Kidney tubule cell (primary cell): Measurements from ENCODE around the gene RUNX2.
A peak's percentile ranks its signal among the peaks of the same experiment; 100 is the strongest.

Source experiments
- DNase-seq: peaks from one replicate; pipeline ENCODE4 v3.0.0-alpha.2; 2018; ENCODE audit warnings: low spot score

The RUNX2 gene

DNA sequence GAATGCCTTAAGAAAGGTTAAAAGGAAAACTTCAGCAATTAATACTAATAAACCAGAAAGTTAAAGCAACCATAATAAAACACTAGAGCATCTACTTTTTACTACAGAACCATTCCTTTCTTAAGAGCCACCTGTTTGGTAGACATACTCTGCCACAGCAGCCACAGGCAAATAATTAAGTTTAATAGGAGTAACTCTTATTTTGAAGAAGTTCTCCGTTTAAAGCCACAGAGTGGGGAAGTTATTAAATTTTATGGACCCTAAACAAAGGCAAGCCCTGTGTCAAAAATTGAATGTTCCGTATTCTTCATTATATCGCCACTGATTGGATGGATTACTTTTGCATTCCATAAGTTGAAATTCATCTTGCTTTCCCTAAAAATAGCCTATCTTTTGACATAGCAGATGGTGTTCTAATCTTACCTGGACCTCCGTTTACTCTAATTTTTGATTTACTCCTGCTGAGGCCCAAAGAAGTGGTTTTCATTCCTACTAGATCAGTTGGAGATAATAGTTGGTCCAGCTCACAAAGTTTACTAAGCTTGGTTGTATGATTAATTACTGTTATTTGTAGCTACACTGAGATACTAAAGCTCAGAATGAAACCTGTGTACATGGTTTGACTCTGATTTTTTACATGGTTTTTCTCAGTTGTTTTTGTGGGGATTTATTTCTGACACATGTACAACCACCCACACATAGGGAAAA, 190.0 kb downstream of the RUNX2 start:
- DNase-seq, result no peak

DNA sequence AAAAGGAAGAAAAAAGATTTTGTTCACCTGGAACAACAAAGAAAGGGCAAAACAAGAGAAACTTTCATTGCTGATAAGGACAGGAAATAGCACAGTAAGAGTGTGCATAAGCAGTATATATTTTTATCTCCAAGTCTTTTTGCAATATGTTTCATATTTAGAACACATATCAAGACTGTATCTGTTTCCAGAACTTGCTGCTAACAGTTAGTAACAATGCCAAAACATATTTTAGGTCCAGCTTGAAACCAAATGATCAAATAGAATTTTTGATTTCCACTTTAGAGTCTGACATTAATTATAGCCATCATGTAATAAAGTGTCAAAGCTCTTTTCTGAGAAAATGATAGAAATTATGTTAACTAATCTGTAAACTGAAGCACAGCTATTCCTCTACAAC, 193.1 kb downstream of the RUNX2 start:
- DNase-seq, result no peak

DNA sequence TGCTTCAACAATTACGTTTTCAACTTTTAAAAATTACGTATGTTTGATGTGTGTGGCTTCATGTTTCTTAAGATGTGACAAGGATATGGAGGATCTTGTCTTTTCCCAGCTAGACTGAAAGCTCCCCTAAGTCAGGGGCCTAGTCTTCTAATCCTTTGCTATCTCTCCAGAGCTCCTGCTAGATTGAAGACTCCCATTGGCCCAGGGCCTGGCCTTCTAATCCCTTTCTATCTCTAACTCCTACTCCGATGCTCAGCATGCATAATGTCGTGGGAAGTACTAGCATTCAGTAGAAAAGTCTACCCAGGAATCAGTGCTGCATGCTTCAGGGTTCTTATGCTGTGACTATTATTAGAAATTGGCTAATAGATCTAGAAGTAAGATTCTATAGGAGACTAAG, 194.4 kb downstream of the RUNX2 start:
- no peak for DNase-seq

DNA sequence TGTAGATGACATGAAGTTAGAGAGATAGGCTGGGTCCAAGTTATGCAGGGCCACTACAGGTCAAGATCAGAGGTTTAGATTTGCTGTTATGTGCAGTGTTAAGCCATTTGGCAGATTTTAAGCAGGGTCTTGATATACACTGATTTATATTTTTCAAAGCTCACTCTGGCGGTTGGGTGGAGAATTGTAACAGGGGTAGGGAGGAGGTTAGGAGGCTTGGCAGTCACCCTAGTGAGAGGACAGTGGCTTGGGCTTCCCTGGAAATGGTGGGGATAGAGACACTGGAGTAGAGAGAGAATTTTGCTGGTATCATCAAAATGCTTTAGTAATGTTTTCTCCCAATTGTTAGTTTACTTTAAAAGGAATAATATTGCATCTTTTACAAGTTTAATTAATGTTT, 199.1 kb downstream of the RUNX2 start:
- DNase-seq, result no peak

DNA sequence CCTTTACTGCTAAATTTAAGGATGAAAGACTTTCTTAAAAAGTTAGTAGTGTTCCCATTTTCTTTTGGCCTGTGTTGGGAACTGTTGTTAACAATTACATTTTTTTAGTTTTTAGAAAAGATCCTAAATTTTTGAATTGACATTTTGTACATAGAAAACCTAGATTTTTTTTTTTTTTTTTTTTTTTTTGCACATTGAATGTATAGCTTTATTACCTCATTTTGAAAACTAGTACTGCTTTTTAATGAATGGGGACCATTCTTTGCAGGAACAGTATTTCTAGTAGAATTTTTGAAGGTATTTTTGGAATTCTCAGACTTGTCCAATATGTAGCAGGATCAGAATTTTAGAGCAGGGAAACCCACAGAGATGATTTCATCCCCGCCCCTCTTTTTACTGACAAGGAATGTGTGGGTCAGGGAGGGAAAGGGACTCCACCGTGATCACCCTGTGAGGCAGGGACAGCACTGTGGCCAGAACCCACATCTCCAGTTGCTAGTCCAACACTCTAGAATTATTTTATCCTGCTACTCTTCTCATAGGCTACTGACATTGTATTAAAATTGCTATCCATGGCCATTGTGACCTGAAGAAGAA, 204.0 kb downstream of the RUNX2 start:
- DNase-seq, result no peak

DNA sequence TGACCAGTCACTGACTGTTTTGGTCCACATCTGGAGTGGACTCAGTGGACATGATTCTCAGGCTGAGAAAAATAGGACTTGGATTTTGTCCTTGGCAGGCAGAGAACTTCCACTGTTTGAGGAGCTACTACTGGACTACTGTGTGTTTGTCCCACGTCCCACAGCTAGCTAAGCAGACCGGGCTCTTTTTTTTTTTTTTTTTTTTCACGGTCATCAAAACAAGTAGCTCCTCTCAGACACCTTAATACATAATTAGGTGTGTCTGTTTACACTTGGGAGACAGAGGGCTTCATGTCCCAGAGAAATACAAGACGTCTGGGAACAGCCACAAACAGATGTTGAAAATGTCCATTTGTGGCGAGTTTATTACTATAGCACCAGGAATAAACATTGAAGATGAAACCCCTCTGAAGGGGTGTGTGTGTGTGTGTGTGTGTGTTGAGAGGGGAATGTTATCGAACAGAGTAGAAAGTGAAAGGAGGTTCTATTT, 204.6 kb downstream of the RUNX2 start:
- DNase-seq, result no peak

DNA sequence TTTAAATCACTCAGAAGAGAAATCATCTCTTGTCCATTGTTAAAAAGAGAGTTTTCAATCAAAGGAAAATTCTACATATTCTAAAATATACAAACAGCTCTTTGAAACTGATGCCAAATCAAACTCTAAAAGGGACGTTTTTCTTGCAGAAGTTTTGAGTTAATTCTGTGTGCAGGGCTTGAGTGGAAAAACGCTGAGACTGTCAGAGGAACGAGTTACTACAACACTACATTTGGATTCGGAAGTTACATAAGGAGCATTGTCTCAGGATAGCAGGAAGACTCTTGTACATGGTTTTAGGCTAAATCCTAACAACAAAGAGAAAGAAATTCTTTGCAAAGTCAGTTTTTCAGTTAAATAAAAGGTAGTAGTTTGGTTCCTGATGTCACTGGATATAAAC, 205.3 kb downstream of the RUNX2 start:
- DNase-seq, result no peak

DNA sequence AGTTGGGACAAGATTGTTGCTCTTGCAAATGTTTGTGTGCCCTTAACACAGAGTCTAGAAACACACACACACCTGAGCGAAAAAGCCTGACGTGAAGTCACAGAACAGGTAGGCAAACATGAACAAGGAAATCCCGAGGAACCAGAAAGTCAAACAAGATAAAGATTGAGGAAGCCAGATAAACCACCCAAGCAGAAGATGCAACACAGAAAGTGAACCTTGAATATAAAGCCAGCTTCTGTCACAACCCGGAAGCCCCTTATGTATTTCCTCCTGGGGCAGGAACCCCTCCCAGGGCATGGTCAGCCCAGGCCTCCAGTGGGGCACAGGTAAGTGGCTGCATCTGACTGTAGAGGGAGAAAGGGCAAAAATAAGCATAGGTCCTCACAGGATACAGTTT, 207.8 kb downstream of the RUNX2 start:
- DNase-seq, result no peak

DNA sequence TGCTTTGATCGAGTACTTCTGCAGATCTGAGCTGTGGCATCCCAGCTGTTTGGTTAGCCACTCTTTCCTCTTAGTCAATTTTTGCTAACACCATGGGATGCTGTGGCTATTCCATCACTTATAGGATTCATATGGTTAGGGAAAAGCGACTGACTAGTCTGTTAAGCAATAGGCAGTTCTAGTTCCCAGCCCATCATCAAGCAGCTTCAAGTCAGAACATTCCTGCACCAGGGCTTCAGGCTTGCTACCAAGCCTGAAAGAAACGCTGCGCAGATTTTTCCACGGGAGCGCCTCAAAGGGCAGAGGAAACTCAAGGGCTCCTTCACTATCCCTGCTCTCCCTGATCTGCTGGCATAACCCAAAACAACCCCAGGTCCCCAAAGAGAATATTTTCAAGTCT, 209.4 kb downstream of the RUNX2 start:
- no peak for DNase-seq

DNA sequence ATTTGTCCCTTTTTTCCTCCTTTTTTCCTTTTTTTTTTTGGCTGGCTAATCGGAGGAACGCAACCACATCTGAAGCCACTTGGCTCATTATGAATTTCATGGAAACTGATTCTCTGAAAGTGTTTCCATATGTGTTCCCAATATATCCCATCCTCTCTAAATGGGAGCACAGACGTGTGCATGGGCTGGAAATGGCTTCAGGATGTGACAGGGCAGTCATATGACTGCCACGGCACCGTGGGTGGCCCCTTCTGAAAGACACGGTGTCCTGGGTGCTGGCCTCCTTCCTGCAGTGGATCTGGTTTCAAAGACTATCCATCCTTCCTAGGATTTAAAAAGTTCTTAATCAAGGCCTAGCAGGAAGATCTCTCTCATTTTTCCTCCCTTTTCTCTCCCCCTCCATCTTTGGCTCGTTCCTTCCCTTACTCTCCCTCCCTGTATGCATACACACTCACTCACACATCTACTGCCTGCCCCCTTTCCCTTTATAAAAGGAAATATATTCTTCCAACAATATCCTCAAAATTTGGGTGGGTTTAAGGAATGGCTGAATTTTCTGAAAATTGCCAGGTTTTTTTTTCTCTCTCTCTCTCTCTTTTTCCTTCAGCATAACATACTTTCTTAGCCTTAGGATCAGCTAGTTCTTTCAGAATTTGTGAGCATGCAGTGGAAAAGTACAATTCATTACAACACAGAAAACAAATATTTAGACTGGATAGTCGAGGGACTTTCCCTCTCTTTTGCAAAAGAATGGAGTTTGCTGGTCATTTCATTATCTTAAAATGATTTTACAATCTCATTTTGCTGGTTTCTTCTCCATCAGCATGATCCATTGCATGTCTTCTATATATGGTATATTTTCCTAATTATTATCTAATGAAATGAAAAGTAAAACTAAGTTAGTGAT, 210.8 kb downstream of the RUNX2 start:
- DNase-seq, result no peak

DNA sequence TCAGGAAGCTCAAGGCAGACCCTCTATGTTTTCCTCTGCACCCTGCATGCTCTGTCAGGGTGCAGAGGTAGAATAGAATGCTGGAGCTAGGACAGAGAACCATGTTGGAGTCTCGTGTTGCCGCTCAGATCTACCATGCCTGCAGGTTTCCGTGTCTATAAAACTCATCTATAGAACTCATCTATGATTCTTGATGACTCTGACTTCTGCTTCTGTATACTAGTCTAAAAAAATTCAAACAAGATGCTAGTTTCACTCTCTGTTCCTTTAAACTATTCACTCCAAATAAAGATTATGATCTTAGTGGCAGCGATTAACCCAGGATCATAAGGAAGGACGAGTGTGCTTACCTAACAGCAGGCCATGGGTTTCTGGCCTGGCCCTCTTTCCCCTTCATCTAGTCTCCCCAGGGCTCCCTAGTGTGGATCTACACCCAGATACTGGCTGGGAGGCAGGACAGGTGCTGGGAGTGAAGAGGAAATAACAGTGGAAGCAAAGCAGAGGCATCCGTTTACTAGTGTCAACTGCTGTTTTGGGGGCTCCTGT, 212.3 kb downstream of the RUNX2 start:
- no peak for DNase-seq

DNA sequence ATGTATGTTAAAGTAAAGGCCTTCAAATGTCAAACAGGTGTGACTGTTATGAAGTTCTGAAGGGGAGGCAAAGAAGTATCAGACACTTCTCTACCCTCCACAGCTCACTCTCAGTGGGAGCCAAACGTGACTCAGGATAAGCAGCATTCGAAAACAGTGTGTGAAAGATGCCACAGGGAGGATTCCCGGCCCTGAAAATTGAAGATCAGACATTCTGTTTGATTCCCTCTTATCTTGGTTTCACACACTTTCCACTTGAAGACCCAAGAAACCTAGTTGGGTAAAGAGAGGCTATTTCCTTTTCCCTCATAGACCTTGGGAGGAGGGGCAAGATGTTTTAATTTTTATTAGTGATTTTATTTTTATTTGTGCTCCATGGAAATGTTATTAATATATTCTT, 213.8 kb downstream of the RUNX2 start:
- DNase-seq, result no peak

DNA sequence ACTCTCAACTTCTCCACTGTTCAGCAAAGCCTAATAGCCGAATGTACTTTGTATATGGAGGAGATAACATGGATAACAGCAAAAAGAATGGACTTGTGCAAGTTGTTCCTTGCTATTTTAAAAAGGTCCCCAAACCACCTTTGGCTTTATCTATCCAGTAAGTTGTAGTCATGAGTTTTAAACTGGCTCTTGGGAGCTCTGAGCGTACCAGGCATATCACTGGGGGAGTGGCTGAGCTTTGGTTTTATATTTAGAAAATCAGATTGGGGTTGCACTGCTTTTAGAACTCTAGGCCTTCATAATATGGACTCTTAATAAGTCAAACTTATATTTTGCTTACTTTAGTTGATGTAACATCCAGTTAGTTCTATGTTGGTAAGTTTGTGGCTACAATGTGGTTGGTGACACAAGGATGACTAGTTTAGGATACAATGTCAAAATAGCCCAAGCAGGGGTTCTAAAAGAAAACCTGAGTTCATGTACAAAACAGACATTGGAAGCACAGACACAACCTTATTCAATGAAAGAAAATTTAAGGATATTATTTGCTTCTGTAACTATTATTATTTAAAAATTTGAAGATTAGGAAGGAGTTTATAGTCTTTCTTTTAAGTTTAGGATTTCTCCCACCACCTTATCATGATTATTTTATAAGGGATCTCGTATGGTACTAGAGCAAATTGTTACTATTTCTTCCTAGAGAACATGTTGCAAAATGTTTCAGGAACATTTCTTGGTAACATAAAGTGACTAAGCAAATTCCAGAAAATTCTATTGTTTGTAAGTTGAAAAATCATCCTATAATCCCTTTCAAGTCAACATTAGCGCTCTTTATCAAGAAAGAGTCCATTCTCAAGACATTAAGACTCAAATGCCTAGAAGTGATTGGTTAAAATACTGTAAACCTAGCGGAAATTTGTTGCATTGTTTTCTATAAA, 215.4 kb downstream of the RUNX2 start:
- peak; percentile 65 for DNase-seq

DNA sequence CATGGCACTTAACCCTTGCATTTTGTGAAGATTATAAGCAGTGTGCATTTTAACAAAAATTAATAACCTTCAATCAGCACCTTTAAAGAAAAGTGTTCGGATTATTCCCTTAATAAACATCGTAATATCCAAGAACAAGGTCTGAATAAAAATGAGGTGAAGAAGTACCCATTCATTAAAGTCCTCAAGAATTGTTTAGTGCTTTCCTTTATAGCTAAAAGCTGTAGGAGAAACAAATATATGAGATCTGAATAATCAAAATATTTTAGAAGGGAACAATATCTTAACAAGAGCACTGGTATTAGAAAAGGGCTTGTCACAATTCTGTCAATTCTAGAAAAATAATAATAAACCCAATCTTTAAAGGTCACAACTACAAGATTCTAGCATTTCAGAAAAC, 217.3 kb downstream of the RUNX2 start:
- no peak for DNase-seq

DNA sequence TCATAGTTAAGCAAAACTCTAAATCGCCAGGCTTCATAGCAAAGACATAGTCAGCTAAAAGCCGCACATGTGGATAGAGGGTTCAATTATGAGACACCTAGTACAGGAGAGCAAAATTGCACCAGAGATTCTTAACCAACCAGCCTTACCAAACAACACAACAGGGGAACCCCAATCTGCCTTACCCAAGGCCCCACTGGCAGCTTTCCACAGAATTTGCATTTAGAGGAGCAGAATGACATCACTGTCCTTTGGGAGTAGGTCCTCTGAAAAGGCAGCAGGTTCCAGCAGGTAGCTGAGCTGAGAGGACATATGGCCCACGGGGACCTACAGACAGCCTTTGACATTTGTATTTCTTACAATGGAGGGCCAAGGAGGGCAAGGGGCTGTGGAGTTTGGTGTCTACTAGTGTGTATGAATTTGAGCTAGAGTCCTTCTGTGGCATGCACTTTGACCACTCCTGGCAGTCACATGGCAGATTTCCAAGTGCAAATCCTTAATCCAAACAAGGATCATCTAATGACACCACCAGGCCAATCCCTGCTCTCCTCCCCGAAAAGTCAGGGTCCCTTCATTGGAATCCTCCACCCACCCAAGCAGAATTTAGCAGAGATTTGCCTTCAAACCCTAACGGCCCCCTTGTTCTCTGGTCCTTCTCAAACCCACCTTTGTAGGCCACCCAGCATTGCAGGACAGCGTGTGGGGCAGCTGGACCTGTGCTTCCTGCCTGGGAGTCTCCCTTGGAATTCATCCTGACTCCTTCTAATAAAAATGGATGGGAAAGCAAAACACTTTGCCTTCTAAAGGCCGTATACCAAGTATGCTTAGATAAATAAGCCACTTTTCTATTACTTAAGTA, 220.8 kb downstream of the RUNX2 start:
- no peak for DNase-seq

DNA sequence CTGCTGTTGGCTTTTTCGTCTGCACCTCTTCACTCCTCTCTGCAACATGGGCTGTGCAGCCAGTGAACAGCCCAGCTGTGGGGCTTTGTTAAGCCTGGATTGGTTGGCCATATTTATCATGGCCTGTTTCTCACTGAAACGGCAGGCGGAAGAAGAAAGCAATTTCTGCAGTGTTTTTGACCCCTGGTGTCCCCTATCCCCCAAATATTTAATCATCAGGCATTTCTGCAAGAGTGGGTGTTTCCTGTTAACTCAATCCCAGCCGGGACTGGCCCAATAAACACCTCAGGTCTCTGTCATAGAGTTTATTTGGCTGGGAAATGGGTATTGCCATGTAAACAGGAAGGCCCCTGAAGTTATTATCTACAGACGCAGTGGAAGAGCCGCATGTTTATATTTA, 224.4 kb downstream of the RUNX2 start:
- DNase-seq, result no peak

DNA sequence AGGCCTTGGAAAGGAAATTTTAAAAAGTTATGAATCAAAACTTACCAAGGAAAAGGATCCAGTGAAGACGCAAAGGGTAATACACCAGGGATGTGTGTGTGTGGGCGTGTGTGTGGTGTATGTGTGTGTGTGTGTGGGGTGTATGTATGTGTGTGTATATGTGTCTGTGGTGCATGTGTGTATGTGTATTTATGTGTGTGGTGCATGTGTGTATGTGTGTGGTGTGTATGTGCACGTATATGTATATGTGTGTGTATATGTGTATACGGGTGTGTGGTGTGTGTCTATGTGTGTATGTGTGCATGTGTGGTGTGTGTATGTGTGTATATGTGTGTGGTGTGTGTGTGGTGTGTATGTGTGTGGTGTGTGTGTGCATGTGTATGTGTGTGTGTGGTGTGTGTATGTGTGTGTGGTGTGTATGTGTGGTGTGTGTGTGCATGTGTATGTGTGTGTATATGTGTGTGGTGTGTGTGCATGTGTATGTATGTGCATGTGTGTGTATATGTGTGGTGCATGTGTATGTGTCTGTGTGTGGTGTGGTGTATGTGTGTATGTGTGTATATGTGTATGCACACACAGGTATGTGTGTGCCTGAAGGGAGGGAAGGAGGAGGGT, 225.7 kb downstream of the RUNX2 start:
- DNase-seq, result no peak

DNA sequence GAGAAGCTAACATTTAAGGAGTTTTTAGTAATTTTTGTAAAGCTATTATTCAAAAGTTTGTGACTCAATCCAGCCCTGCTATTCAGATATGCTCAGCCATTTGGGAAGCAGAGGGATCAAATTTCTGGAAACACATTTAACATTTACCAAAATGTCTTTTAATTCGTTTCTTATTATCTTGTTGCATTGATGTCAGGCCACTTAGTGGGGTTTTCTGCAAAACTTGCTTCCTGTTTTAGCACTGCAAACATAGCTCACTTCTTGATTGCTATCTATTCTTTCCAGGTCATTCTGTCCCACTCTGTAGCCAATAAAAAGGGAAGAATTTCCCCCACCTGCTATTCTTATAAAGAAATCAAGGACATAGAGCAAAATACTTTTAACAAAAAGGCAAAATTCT, 226.5 kb downstream of the RUNX2 start:
- DNase-seq, result no peak

DNA sequence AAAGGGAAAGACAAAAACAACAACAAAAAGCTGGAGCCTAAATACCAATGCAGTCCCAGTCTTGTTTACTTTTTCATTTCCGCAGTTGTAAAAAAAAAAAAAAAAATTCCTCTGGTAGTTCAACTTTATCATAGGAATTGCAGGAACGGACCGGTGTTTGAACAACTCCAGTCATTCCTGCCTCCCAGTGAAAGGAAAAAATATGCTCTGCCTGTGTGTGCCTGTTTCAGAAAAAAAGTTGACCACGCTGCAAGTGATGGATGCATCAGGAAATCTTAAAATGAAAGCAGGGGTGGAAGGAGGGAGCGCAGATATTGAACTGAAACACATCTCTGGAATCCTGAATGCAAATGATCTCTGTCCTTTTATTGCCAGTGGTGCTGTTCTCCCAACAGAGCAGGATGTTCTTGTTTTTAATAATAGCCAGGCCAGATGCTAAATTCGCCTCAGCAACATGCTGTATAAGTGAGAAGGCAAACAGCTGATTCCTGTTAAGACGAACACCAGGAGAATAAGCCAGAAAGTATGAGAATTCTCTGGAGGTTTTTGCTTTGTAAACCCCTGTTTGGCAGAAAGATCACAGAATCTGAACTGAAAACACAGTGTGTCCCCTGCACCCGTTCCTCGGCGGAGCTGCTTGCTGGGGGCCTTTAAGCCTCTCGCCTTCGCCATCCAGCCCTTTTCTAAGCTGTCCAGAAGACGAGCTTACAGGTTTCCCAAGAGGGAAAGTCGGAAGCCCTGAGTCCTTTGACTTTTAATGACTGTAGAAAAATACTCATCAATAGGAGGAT, 228.0 kb downstream of the RUNX2 start:
- DNase-seq, result no peak
